RWPE1 (cell line): ENCODE data around the gene RNF130.

Source experiments
- CTCF ChIA-PET: fragments of 350-600 bp; sonication (Branson Sonifier 250); formaldehyde crosslinking; extraction: SDS; loops from one replicate; lab custom pipeline; 2021; lab: Yijun Ruan, JAX
- POLR2A ChIA-PET: fragments of 400-600 bp; formaldehyde crosslinking; extraction: SDS; loops from one replicate; lab custom pipeline; 2020; ENCODE audit warnings: antibody characterized with exemption; ENCODE audit not compliant: low non-redundant PET; lab: Yijun Ruan, JAX
- DNase-seq: peaks from one replicate; pipeline ENCODE4 v3.0.0; 2012; ENCODE audit warnings: low spot score
- H3K27ac ChIP-seq: fragments of 450-650 bp; 2 replicates; pipeline ENCODE4 v1.5.1; 2017
- CTCF ChIP-seq: fragments of 450-650 bp; conservative IDR thresholded peaks from 2 replicates; pipeline ENCODE4 v1.5.1; 2017; ENCODE audit warnings: low read depth, mild to moderate bottlenecking

Gene RNF130

DNA sequence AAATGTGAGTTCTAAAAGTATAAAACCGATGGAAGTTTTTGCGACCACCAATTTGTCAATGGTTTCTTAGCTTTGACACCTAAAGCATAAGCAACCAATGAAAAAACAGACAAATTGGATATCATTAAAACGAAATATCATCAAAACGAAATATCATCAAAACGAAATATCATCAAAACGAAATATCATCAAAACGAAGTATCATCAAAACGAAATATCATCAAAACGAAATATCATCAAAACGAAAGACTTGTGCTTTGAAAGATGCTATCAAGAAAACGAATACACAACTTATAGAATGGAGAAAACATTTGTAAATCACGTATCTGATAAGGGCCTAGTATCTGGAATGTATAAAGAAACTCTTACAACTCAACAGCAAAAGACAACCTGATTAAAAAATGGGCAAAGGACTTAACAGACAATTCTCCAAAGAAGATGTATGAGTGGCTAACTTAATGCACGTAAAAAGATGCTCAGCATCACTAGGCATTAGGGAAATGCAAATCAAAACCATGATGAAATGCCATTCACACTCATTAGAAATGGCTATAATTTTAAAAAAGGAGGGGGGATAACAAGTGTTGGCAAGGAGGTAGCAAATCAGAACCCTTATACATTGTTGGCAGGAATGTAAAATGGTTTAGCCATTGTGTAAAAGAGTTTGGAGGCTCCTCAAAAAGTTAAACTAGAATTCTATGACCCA, 134.4 kb downstream of the RNF130 start:
- ChIA-PET POLR2A (no interaction called here), CTCF (interaction anchor here (0.6 kb wide), 1 partner anchor 82 kb away, joined by 10 read pairs; no protein-coding TSS in a partner anchor)
- H3K27ac ChIP-seq = no peak overlapping the region
- TF ChIP-seq CTCF = no peak
- no peak for DNase-seq

- POLR2A ChIA-PET = no interaction called here
- no peak for DNase-seq
- CTCF ChIA-PET = no interaction called here
- no peak overlapping the region for H3K27ac ChIP-seq
- TF ChIP-seq CTCF = no peak
Measured at GRCh38 chr5:179930788-179931473, 140.6 kb downstream of the RNF130 start.

DNA sequence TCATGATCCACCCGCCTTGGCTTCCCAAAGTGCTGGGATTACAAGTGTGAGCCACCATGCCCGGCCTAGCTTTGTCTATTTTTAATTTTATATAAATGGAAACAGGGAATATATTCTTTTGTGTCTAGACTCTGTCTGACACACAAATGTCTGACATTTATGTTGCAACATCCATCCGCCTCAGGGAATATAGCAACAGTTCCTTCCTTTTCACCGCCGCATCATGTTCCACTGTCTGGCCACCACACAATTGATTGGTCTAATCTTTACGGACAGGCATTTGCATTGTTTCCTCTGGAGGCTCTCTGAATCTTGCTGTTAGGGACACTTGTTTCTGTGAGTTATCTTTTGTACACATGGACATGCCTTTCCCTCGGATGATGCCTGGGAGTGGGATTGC, 143.7 kb downstream of the RNF130 start:
- DNase-seq = no peak
- TF ChIP-seq CTCF = no peak
- POLR2A ChIA-PET = no interaction called here
- CTCF ChIA-PET = no interaction called here
- H3K27ac ChIP-seq = no peak overlapping the region

DNA sequence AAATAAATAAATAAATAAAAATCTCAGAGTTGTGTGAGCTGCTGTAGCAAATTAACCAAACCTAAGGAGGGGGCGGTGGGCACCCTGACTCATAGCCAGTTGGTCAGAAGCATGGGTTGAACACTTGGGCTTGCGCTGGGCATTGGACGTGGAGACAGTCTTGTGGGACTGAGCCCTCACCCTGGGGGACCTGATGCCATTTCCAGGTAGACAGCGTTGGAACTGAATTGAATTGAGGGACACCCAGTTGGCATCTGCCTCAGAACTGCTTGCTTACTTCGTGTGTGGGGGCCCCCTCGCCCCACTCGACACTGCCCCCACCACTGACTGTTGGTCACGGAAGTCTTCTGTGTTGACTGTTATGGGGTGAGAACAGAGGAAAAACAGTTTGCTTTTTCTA, 144.9 kb downstream of the RNF130 start:
- no peak overlapping the region for H3K27ac ChIP-seq
- no peak for TF ChIP-seq CTCF
- POLR2A ChIA-PET = no interaction called here
- CTCF ChIA-PET = no interaction called here
- no peak for DNase-seq

DNA sequence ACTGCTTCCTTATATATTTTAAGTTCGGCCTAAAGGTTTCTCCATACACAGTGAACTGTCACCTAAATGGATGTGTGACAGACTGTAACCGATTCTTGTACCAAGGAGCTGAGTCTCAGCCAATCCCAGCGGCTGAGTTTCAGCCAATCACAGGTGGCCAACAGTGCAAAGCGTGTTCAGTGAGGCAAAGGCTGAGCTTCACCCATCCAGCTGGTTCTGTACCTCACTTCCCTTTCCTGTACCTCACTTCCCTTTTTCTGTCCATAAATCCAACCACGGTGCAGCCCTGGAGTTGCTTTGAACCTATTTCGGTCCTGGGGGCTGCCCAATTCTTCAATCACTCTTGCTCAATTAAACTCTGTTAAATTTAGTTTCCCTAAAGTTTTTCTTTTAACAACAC, 148.1 kb downstream of the RNF130 start:
- DNase-seq = no peak
- ChIA-PET POLR2A (no interaction called here), CTCF (no interaction called here)
- no peak for TF ChIP-seq CTCF
- H3K27ac ChIP-seq = no peak overlapping the region

GRCh38 chr5:179920175-179920574, 151.4 kb downstream of the RNF130 start:
- H3K27ac ChIP-seq = no peak overlapping the region
- no peak for DNase-seq
- ChIA-PET CTCF (no interaction called here), POLR2A (no interaction called here)
- TF ChIP-seq CTCF = no peak
